DND-41 (cell line): ENCODE measurements around the gene SEMA3E.

ENCODE experiments used
- ATAC-seq: fragments of 200-7000 bp; cut with Tn5 transposase; 3 replicates; pipeline ENCODE4 v1.9.1; 2021; ENCODE audit warnings: low read depth; ENCODE audit not compliant: insufficient read depth
- DNase-seq: peaks from one replicate; pipeline ENCODE4 v3.0.0-alpha.2; 2020
- H2AFZ ChIP-seq: 2 replicates; pipeline ENCODE4 v1.6.0; 2012; ENCODE audit warnings: low read depth, low read length
- H3K27ac ChIP-seq: 2 replicates; pipeline ENCODE4 v1.5.1; 2012; ENCODE audit warnings: low read length, inconsistent platforms
- H3K27me3 ChIP-seq: fragments of 200-600 bp; sonication (generic); 2 replicates; pipeline ENCODE4 v1.6.0; 2012; ENCODE audit warnings: low read length, mild to moderate bottlenecking, inconsistent platforms; ENCODE audit not compliant: insufficient read depth, poor library complexity
- H3K36me3 ChIP-seq: 2 replicates; pipeline ENCODE4 v1.5.1; 2012; ENCODE audit warnings: low read length, inconsistent platforms; ENCODE audit not compliant: insufficient read depth
- H3K4me1 ChIP-seq: 2 replicates; pipeline ENCODE4 v1.5.1; 2012; ENCODE audit warnings: mild to moderate bottlenecking, low read length; ENCODE audit not compliant: insufficient read depth
- H3K4me2 ChIP-seq: 2 replicates; pipeline ENCODE4 v1.6.0; 2012; ENCODE audit warnings: mild to moderate bottlenecking, moderate library complexity, low read length, inconsistent platforms; ENCODE audit not compliant: insufficient read depth
- H3K4me3 ChIP-seq, 2 experiments: fragments of 200-600 bp in 1 of 2; shearing (Covaris generic) in 1 of 2; 2 replicates each; pipeline ENCODE4 v1.5.1; 2012 to 2016; ENCODE audit warnings: inconsistent platforms in 2 of 2, low read length in 2 of 2, mild to moderate bottlenecking in 2 of 2, low read depth in 1 of 2, moderate library complexity in 1 of 2
- H3K79me2 ChIP-seq: 2 replicates; pipeline ENCODE4 v1.6.0; 2012; ENCODE audit warnings: low read length, inconsistent platforms; ENCODE audit not compliant: insufficient read depth
- H3K9ac ChIP-seq: 2 replicates; pipeline ENCODE4 v1.6.0; 2012; ENCODE audit warnings: low read depth, mild to moderate bottlenecking, inconsistent platforms, low read length, moderate library complexity
- H3K9me3 ChIP-seq: 2 replicates; pipeline ENCODE4 v1.5.1; 2012; ENCODE audit warnings: low read length, moderate library complexity, mild to moderate bottlenecking, inconsistent platforms; ENCODE audit not compliant: insufficient read depth, severe bottlenecking
- H4K20me1 ChIP-seq: 2 replicates; pipeline ENCODE4 v1.6.0; 2012; ENCODE audit warnings: low read length; ENCODE audit not compliant: insufficient read depth
- EZH2 ChIP-seq: IDR thresholded peaks from 3 replicates; pipeline ENCODE4 v1.6.1; 2012; ENCODE audit warnings: borderline replicate concordance, low read depth, mild to moderate bottlenecking, moderate library complexity, low read length, inconsistent platforms; ENCODE audit not compliant: severe bottlenecking
- TF ChIP-seq, protein P1 (sequence below): IDR thresholded peaks from 2 replicates; pipeline ENCODE4 v1.5.1; 2012; ENCODE audit warnings: borderline replicate concordance, low read length, moderate library complexity, mild to moderate bottlenecking; ENCODE audit not compliant: poor library complexity, severe bottlenecking; ENCODE audit errors: extremely low read depth

The SEMA3E gene

DNA sequence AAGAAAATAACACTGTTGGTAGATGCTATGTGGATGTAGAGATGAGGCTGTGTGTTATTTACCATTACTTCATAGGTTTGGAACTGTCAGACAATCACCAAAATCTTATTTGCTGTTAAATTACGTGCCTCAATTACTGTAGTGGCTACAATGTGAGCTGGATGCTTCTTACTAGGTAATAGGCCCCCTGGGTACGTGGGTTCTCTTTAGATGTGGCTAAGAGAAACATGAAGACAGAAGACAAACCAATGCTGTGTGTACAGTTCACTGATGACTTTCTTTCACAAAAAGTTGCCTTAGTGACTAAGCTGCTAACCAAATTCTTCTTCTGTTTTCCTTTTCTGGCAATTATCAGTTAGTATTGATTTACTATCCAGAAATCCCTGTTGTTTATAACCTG lies 144.6 kb downstream of the SEMA3E start:
- no peak for TF ChIP-seq EZH2
- TF ChIP-seq, protein P1, sequence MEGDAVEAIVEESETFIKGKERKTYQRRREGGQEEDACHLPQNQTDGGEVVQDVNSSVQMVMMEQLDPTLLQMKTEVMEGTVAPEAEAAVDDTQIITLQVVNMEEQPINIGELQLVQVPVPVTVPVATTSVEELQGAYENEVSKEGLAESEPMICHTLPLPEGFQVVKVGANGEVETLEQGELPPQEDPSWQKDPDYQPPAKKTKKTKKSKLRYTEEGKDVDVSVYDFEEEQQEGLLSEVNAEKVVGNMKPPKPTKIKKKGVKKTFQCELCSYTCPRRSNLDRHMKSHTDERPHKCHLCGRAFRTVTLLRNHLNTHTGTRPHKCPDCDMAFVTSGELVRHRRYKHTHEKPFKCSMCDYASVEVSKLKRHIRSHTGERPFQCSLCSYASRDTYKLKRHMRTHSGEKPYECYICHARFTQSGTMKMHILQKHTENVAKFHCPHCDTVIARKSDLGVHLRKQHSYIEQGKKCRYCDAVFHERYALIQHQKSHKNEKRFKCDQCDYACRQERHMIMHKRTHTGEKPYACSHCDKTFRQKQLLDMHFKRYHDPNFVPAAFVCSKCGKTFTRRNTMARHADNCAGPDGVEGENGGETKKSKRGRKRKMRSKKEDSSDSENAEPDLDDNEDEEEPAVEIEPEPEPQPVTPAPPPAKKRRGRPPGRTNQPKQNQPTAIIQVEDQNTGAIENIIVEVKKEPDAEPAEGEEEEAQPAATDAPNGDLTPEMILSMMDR: no peak
- Histone ChIP-seq H3K27me3 (no peaks in the 10 kb centered on the region), H3K79me2 (no peaks in the 10 kb centered on the region), H4K20me1 (no peaks in the 10 kb centered on the region), H3K36me3 (no peaks in the 10 kb centered on the region), H2AFZ (no peak overlapping the region), H3K9me3 (no peaks in the 10 kb centered on the region), H3K4me1 (no peaks in the 10 kb centered on the region), H3K9ac (no peak overlapping the region), H3K4me3 (no peak overlapping the region), H3K4me2 (no peak overlapping the region), H3K27ac (no peak overlapping the region)
- no peak for ATAC-seq
- no peak for DNase-seq

DNA sequence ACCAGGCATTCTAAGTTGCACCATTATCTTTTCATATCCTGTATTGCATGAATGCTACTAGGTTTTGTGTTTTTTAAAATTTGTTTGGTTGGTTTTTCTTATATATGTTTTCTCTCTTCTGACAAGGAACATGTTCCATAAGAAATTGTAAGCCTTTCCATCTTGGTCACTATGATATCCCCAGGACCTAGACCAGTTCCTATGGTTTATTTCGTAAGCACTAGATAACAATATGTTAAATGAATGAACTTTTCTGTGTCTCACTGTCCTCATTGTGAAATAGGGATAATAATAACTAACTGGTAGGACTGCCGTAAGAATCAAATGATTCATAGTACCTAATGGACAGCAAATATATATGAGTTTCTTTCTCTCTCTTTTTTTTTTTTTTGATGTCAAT lies 146.3 kb downstream of the SEMA3E start:
- H4K20me1 ChIP-seq: no peaks in the 10 kb centered on the region
- H3K4me2 ChIP-seq: no peak overlapping the region
- DNase-seq (no peak), ATAC-seq (no peak)
- TF ChIP-seq, protein P1: no peak
- TF ChIP-seq EZH2: no peak
- H3K27ac ChIP-seq: no peak overlapping the region
- no peaks in the 10 kb centered on the region for H3K79me2 ChIP-seq
- H3K9ac ChIP-seq: no peak overlapping the region
- no peak overlapping the region for H3K4me3 ChIP-seq
- H3K9me3 ChIP-seq: no peaks in the 10 kb centered on the region
- no peaks in the 10 kb centered on the region for H3K27me3 ChIP-seq
- H3K4me1 ChIP-seq: no peaks in the 10 kb centered on the region
- H2AFZ ChIP-seq: no peak overlapping the region
- H3K36me3 ChIP-seq: no peaks in the 10 kb centered on the region

DNA sequence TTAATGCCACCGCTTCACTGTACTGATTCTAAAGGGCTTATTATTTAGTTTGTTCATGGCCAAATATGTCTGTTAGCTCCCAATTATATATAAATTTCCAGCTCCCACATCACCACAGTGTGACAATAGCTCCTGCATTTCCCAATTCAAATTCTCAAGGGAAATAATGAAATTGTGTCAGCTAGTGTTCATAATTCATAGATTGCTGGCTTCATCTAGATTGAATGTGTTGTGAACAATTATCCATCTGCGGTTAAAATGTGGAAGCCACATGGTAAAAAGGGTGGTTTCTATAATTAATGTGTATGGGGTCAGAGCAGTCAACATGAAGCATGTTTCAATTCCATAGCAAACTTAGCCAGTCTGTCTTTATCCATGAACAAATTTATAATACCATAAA lies 154.3 kb downstream of the SEMA3E start:
- H3K79me2 ChIP-seq: no peaks in the 10 kb centered on the region
- no peak overlapping the region for H3K27ac ChIP-seq
- ATAC-seq (no peak), DNase-seq (no peak)
- H3K27me3 ChIP-seq: no peaks in the 10 kb centered on the region
- no peaks in the 10 kb centered on the region for H3K36me3 ChIP-seq
- H3K9ac ChIP-seq: no peak overlapping the region
- H3K4me2 ChIP-seq: no peak overlapping the region
- no peak for TF ChIP-seq EZH2
- TF ChIP-seq, protein P1: no peak
- no peaks in the 10 kb centered on the region for H4K20me1 ChIP-seq
- H3K4me1 ChIP-seq: no peaks in the 10 kb centered on the region
- H3K4me3 ChIP-seq: no peak overlapping the region
- no peaks in the 10 kb centered on the region for H3K9me3 ChIP-seq
- no peak overlapping the region for H2AFZ ChIP-seq

DNA sequence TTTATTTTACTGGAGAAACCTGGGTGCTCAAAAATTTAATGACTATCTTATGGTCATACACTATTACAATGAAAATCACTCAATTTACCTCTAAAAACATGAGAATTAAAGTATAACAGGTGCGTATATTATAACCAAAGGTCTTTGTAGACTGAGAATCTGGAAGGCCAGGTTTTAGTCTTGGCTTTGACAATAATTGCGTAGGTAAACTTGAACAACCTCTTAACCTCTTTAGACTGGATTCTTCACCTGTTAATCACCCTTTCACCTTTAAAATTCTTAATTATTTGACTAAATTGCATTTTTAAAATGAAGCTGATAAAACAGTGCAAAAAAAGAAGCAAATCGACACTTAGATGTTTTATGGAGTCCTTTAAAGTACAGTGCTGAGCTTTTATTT lies 156.1 kb downstream of the SEMA3E start:
- Histone ChIP-seq H4K20me1 (no peaks in the 10 kb centered on the region), H3K4me1 (no peaks in the 10 kb centered on the region), H3K27ac (no peak overlapping the region), H3K27me3 (no peaks in the 10 kb centered on the region), H3K4me2 (no peak overlapping the region), H3K9me3 (no peaks in the 10 kb centered on the region), H3K9ac (no peak overlapping the region), H3K4me3 (no peak overlapping the region), H3K79me2 (no peaks in the 10 kb centered on the region), H3K36me3 (no peaks in the 10 kb centered on the region), H2AFZ (no peak overlapping the region)
- DNase-seq (no peak), ATAC-seq (no peak)
- TF ChIP-seq, protein P1: no peak
- TF ChIP-seq EZH2: no peak
